ENCODE data around the gene PLA2G2A. TPM values are rescaled to one million over a fixed set of nuclear protein-coding genes. Genes with fewer than 3 reads are reported as not detected.
"Not testable (repeated sequence)": the region's sequence is repeated elsewhere in the genome, so short reads cannot be mapped to it uniquely, and the experiment has no call there.

Gene PLA2G2A, protein sequence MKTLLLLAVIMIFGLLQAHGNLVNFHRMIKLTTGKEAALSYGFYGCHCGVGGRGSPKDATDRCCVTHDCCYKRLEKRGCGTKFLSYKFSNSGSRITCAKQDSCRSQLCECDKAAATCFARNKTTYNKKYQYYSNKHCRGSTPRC
- total RNA-seq: not detected

GRCh38 chr1:19979494-19979977 lies at the start of gene PLA2G2A:
Gene PLA2G2A (minus strand): TSS chr1:19979618. CDS start chr1:19978773, 845 bp downstream.
- Mint-ChIP-seq H3K9me3 (ENCODE audit: low read depth) (no peaks in the 10 kb centered on the region), H3K36me3 (no peaks in the 10 kb centered on the region), H3K4me3 (no peak within 1 kb of the TSS), H3K27me3 (peaks cover 23% of the 10 kb centered on the region), H3K27ac (no peak within 1 kb of the TSS), H3K4me1 (no peaks in the 10 kb centered on the region)
- CTCF ChIA-PET: no interaction called here
- no peak for ATAC-seq
- no peak for DNase-seq

DNA sequence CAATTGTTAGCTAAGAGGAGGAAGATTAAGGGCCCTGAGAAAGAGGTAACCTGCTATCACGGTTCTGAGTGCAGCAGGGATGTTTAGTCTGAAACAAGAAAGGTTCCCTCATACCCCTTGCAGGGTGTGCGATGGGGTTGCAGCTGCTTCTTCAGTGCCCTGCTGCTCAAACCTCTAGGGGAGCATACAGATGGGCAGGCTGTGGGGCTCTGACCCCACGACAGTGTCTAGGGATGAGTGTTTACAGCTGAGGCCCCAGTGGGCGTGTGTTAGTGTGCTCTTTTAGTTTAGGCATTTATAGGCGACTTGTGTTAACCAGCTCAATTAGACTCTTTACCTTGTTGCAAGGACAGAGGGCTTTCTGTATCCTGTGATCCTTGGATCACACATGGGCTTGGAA lies 49.3 kb upstream of the PLA2G2A start:
- CTCF ChIA-PET: no interaction called here
- H3K9me3 Mint-ChIP-seq (ENCODE audit: low read depth): no peaks in the 10 kb centered on the region
- H3K4me1 Mint-ChIP-seq: no peaks in the 10 kb centered on the region
- peaks cover 49% of the 10 kb centered on the region for H3K27me3 Mint-ChIP-seq
- ATAC-seq (no peak), DNase-seq (no peak)
- no peaks in the 10 kb centered on the region for H3K36me3 Mint-ChIP-seq
- no peak overlapping the region for H3K27ac Mint-ChIP-seq
- no peak overlapping the region for H3K4me3 Mint-ChIP-seq

- CTCF ChIA-PET: interaction anchor here (0.6 kb wide), 1 partner anchor 125 kb away, joined by 4 read pairs; no protein-coding TSS in a partner anchor
- Mint-ChIP-seq H3K4me1 (no peaks in the 10 kb centered on the region), H3K4me3 (no peak overlapping the region), H3K9me3 (ENCODE audit: low read depth) (no peaks in the 10 kb centered on the region), H3K27ac (no peak overlapping the region), H3K36me3 (no peaks in the 10 kb centered on the region), H3K27me3 (peaks cover 48% of the 10 kb centered on the region)
- DNase-seq (no peak), ATAC-seq (no peak)
Observed at GRCh38 chr1:20028125-20028524, 48.7 kb upstream of the PLA2G2A start.

DNA sequence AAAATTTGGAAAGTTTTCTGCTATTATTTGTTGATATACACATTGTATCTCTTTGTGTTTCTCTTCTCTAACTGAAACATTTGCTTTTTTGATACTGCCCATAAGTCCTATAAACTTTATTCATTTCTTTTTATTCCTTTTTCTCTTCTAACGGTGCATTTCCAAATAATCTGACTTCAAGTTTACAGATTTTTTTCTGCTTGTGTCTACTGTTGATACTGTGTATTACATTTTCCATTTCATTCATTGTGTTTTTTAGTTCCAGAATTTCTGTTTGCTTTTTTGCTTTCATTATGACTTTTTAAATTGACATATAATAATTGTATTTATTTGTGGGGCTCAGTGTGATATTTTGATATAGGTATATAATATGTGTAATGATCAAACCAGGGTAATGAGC lies 38.3 kb upstream of the PLA2G2A start:
- Mint-ChIP-seq H3K4me3 (no peak overlapping the region), H3K27ac (no peak overlapping the region), H3K36me3 (peaks cover 2% of the 10 kb centered on the region), H3K9me3 (ENCODE audit: low read depth) (peaks cover 12% of the 10 kb centered on the region), H3K4me1 (no peaks in the 10 kb centered on the region), H3K27me3 (peaks cover 36% of the 10 kb centered on the region)
- ATAC-seq: no peak
- no peak for DNase-seq
- CTCF ChIA-PET: no interaction called here

- peaks cover 2% of the 10 kb centered on the region for H3K36me3 Mint-ChIP-seq
- CTCF ChIA-PET: no interaction called here
- DNase-seq (no peak), ATAC-seq (no peak)
- H3K27ac Mint-ChIP-seq: no peak overlapping the region
- H3K4me1 Mint-ChIP-seq: no peaks in the 10 kb centered on the region
- H3K9me3 Mint-ChIP-seq (ENCODE audit: low read depth): peaks cover 12% of the 10 kb centered on the region
- peaks cover 37% of the 10 kb centered on the region for H3K27me3 Mint-ChIP-seq
- no peak overlapping the region for H3K4me3 Mint-ChIP-seq
Observed at GRCh38 chr1:20014153-20014552, 34.7 kb upstream of the PLA2G2A start.

GRCh38 chr1:20010016-20010415 lies 30.6 kb upstream of the PLA2G2A start:
- Mint-ChIP-seq H3K9me3 (ENCODE audit: low read depth) (no peaks in the 10 kb centered on the region), H3K27me3 (peaks cover 42% of the 10 kb centered on the region), H3K27ac (no peak overlapping the region), H3K4me1 (no peaks in the 10 kb centered on the region), H3K4me3 (no peak overlapping the region), H3K36me3 (no peaks in the 10 kb centered on the region)
- CTCF ChIA-PET: no interaction called here
- ATAC-seq (no peak), DNase-seq (no peak)

GRCh38 chr1:20009212-20009611 lies 29.8 kb upstream of the PLA2G2A start:
- Mint-ChIP-seq H3K4me1 (no peaks in the 10 kb centered on the region), H3K27me3 (peaks cover 42% of the 10 kb centered on the region), H3K27ac (no peak overlapping the region), H3K4me3 (no peak overlapping the region), H3K36me3 (no peaks in the 10 kb centered on the region), H3K9me3 (ENCODE audit: low read depth) (no peaks in the 10 kb centered on the region)
- no peak for ATAC-seq
- CTCF ChIA-PET: interaction anchor here (0.6 kb wide), 1 partner anchor 591 kb away, joined by 3 read pairs; no protein-coding TSS in a partner anchor
- no peak for DNase-seq

GRCh38 chr1:20008391-20008841 lies 29.0 kb upstream of the PLA2G2A start:
- ATAC-seq: no peak
- H3K9me3 Mint-ChIP-seq (ENCODE audit: low read depth): no peaks in the 10 kb centered on the region
- CTCF ChIA-PET: no interaction called here

DNA sequence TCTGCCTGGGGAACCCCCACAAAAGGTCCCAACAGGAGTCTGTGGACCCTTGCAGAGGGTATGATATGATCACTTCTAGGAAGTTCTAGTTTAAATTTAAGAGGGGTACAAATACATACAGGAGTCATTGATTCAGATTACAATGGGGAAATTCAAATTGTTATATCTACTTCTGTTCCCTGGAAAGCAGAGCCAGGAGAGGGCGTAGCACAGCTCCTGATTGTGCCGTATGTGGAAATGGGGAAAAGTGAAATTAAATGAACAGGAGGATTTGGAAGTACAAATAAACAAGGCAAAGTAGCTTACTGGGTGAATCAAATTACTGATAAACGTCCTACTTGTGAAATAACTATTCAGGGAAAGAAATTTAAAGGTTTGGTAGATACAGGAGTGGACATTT lies 19.4 kb upstream of the PLA2G2A start:
- ATAC-seq; H3K4me3 Mint-ChIP-seq; DNase-seq; CTCF ChIA-PET; H3K27ac Mint-ChIP-seq; H3K9me3 Mint-ChIP-seq (ENCODE audit: low read depth); H3K36me3 Mint-ChIP-seq; H3K4me1 Mint-ChIP-seq: not testable (repeated sequence)
- peaks cover 59% of the 10 kb centered on the region for H3K27me3 Mint-ChIP-seq

More at GRCh38 chr1:20008391-20008841, 29.0 kb upstream of the PLA2G2A start:
- Mint-ChIP-seq H3K27me3 (peaks cover 45% of the 10 kb centered on the region), H3K4me1 (no peaks in the 10 kb centered on the region), H3K27ac (no peak overlapping the region), H3K4me3 (no peak overlapping the region), H3K36me3 (no peaks in the 10 kb centered on the region)
- no peak for DNase-seq

GRCh38 chr1:19990689-19991088 lies 11.3 kb upstream of the PLA2G2A start:
- Mint-ChIP-seq H3K27me3 (peaks cover 62% of the 10 kb centered on the region), H3K36me3 (no peaks in the 10 kb centered on the region), H3K27ac (no peak overlapping the region), H3K9me3 (ENCODE audit: low read depth) (no peaks in the 10 kb centered on the region), H3K4me3 (no peak overlapping the region), H3K4me1 (peaks cover 2% of the 10 kb centered on the region)
- DNase-seq: no peak
- ATAC-seq: no peak
- CTCF ChIA-PET: no interaction called here

GRCh38 chr1:19990182-19990582 lies 10.8 kb upstream of the PLA2G2A start:
- ATAC-seq; CTCF ChIA-PET; DNase-seq; H3K27ac Mint-ChIP-seq; H3K4me1 Mint-ChIP-seq; H3K9me3 Mint-ChIP-seq (ENCODE audit: low read depth); H3K36me3 Mint-ChIP-seq; H3K4me3 Mint-ChIP-seq: not testable (repeated sequence)
- peaks cover 62% of the 10 kb centered on the region for H3K27me3 Mint-ChIP-seq

GRCh38 chr1:19988267-19989006 lies 9.0 kb upstream of the PLA2G2A start:
- Mint-ChIP-seq H3K27ac (no peak overlapping the region), H3K9me3 (ENCODE audit: low read depth) (no peaks in the 10 kb centered on the region), H3K27me3 (peaks cover 52% of the 10 kb centered on the region), H3K4me1 (peaks cover 2% of the 10 kb centered on the region), H3K36me3 (no peaks in the 10 kb centered on the region), H3K4me3 (no peak overlapping the region)
- no peak for DNase-seq
- CTCF ChIA-PET: no interaction called here
- ATAC-seq: no peak

DNA sequence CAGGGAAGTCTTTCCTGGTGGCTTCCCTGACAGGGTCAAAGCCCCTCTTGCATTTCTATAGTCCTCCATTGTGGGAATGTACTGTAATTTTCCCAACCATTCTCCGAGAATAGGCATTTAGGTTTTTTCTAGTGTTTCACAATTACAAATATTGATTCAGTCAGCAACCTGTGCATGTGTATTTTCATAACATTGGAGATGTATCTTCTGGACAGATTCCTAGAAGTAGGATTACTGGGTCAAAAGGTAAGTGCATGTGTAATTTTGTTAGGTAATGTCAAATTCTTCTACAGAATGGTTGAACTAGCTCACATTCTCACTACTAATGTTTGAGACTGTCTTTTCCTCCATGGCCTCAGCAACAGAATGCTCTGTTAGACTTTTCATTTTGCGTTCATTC lies 8.3 kb upstream of the PLA2G2A start:
- no peaks in the 10 kb centered on the region for H3K36me3 Mint-ChIP-seq
- H3K4me3 Mint-ChIP-seq: no peak overlapping the region
- no peak for ATAC-seq
- DNase-seq: no peak
- H3K27me3 Mint-ChIP-seq: peaks cover 48% of the 10 kb centered on the region
- no peak overlapping the region for H3K27ac Mint-ChIP-seq
- H3K9me3 Mint-ChIP-seq (ENCODE audit: low read depth): no peaks in the 10 kb centered on the region
- CTCF ChIA-PET: no interaction called here
- H3K4me1 Mint-ChIP-seq: peaks cover 2% of the 10 kb centered on the region

DNA sequence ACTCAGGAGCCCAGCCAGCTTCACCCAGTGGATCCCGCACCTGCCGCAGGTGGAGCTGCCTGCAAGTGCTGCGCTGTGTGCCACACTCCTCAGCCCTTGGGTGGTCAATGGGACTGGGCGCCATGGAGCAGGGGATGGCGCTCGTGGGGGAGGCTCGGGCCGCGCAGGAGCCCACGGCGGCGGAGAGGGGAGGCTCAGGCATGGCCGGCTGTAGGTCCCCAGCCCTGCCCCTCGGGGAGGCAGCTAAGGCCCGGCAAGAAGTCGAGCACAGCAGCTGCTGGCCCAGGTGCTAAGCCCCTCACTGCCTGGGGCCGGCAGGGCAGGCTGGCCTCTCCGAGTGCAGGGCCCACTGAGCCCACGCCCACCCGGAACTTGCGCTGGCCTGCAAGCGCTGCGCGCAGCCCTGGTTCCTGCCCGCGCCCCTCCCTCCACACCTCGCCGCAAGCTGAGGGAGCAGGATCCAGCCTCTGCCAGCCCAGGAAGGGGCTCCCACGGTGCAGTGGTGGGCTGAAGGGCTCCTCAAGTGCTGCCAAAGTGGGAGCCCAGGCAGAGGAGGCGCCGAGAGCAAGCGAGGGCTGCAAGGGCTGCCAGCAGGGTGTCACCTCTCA lies 5.1 kb upstream of the PLA2G2A start:
- H3K36me3 Mint-ChIP-seq; ATAC-seq; H3K4me1 Mint-ChIP-seq; H3K9me3 Mint-ChIP-seq (ENCODE audit: low read depth); H3K27ac Mint-ChIP-seq; CTCF ChIA-PET; H3K4me3 Mint-ChIP-seq; DNase-seq: not testable (repeated sequence)
- H3K27me3 Mint-ChIP-seq: peaks cover 40% of the 10 kb centered on the region

All from activated CD8-positive, alpha-beta memory T cell treated with anti-CD3 and anti-CD28 coated beads, Interleukin-2, amount 10 ng/mL, durations not matched to agents 7 days and 5 days (primary cell).